ENCODE results near the gene SLC2A9.

SLC2A9 gene

GRCh38 chr4:9952415-9952950 is 68.8 kb downstream of the SLC2A9 start:
- DNase-seq = no peak

DNA sequence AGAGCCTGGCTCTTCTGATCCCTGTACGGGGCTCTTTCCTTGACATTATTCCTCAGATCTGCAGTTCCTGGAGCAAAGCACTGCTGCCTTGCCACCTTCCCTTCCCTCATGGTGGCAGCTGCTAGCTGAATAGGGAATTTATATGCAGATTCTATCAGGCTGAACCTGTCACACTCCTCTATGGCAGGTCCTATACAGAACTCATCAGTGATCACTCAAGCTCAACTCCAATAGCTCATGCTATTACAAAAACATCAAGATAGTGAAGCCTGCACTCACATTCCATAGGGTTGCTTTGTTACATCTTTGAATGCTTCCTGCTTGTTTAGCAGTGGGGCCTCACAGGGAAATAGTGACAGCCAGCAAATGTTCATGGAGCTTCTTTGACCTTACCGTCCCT is 71.7 kb downstream of the SLC2A9 start:
- no peak for DNase-seq

DNA sequence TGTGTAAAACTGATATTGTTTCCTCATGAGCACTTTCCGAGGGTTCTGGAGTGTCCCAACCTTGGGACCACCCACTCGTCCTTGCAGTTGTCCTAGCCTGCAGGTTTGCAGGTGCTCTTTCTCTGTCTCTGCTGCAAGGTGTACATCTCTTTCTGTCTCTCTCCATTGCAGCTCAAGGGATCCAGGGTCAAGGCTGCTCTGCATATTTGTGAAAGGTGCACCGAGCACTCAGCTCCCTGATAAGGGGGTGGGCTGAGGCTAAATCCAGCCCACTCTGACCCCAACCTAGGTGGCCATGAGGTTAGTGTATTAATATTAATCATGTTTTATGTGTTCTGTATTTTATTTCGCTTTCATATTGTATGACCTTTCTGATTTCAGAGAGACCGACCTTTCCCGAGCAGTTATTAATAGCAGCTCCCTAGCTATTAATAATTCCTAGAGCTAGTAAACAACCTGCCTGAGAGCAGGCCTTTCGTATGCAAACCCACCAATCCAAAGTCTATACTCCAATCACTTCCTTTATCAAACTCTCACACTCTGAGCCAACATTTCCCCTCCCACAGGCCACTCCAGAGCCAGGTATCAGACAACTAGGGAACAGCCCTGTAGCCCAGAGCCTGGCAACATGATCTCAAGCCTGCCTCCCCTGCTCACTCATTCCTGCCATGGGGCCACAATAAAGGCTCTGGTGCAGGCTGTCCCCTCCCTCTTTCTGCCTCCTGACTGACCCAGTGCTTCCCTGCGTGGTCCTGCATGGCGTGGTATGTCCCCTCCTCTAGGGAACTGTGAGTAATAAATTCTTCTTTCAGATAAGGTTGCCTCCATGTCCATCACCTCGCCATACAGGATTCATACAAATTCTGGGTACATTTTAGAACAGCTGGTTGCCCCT is 73.9 kb downstream of the SLC2A9 start:
- DNase-seq = no peak

DNA sequence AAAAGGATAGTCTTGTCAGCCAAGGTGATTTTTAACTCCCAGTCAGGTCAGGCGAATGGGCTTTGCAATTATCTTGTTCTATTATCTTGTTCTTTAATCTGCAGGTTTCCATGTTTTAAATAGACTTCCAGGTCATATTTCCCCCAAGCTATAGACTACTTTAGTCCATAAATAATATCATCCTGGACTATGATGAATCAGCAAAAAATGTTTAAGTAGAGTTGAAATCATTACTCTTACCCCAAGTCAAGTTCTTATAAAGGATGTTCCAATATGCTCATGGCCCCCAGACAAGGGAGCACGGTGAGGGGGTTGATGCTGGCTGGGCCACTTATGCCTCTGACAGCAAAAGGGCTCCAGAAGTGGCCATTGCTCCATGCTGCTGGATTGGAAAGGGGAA is 75.1 kb downstream of the SLC2A9 start:
- DNase-seq = no peak

DNA sequence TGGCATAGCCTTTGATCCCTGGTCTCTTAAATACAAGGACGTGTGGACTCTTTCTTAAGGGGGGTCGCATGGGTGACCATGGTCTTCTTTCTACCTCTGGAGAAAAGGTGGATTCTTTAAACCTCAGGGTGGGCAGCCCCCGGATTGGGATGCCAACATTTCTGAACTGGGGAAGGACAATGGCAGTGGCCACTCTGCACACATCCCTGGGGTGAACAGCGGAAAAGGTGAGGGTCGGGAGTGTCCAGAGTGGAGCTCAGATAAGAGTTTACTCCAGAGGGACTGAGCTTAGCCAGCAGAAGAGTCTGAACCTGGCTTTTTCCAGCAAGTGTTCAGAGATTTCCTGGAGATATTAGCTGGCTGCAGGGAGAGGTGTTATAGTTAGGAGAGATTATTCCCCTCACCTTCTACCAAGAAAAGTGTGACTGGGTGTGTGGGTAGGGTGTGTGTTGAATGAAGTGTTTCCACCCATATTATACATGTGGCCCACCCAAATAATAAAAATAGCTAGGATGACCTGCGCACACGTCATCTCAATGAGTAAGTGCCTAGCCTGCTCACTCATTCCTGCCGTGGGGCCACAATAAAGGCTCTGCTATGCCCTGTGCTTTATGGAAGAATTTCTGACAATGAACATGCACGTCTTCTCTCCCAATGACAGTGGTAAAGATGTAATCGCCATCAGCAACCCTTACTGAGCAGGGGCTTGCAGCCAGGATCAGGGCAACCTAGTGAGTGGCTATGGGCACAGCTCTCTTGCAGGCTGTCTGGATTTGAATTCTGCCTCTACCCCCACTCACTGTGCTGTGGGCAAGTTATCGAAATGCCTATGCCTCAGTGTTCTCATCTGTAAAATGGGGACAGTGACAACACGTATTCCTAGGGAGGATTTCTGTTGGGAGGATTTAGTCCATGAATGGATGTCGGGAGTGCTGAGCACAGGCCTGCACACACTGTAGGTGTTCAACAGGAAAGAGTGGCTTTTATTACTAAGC is 76.6 kb downstream of the SLC2A9 start:
- no peak for DNase-seq

- DNase-seq = no peak
Measured at GRCh38 chr4:9943761-9944160, 77.5 kb downstream of the SLC2A9 start.

DNA sequence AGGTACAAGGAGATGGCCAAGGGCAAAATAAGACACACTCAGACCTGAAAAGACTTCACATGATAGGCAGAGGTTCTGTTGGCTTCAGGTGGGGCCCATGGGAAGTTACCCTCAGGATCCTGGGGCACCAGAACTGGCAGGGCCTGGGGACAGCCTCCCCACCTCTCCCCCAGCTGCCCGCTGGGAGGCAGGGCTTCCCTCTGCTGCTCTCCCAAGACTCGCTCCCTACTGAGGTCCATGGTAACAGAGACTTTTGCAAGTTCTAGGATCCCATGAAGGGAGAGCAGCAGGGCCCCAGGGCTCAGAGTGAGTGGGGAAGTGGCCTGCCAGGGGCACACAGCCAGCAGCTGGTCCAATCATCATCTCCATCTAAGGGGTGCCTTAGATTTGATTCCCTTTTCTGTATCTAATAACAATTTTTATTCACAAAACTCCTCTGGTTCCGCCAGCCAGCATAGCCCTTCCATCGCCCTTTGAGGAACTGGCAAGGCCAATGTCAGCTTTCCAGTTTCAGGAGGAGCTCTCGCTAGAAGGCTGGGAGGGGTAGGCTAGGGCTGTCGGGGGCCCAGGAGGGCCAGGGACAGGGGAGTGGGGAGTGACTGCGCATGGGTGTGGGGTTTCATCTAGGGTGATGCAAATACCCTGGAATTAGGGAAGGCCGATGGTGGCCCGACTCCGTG is 78.2 kb downstream of the SLC2A9 start:
- no peak for DNase-seq

DNA sequence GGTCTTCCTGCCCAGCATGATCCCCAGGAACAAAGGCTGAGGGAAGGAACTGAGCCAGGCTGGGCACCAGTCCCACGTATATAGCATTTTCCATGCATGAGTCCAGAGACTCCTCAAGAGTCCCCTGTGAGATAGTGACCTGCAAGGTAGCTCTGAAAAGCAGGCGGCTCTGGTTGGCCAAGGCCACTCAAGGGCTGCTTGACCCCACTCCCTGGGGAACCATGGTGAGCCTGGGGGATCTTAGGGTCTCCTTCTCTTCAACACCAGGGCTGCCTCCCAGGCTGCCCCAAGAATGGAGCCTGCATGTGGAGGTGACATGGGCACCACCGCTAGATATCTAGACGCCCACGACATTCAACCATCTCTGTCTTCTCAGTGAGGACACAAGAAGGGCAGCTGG is 79.2 kb downstream of the SLC2A9 start:
- DNase-seq = no peak

- DNase-seq = no peak
Measured at GRCh38 chr4:9940041-9940440, 81.3 kb downstream of the SLC2A9 start.

- no peak for DNase-seq
Measured at GRCh38 chr4:9938933-9939332, 82.4 kb downstream of the SLC2A9 start.

DNA sequence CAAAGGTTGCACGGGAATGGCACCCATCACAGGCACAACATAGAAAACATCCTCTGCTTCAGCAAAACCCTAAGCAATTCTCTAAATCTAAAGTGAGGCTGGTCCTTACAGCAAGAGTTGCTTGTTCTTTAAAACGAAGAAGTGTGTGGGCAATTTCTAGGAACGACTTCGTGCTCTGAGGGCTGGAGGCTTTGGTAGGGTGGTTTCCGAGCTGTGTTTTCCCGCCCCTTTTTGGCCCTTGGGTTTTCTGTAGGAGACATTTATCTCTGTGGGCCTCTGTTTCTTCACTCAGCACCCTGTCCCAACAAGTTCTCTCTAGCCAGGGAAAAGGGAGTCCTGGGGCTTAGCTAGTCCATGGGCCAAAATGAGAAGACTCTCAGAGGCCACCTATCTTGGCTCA is 84.2 kb downstream of the SLC2A9 start:
- DNase-seq = no peak

GRCh38 chr4:9936129-9936644 is 85.1 kb downstream of the SLC2A9 start:
- no peak for DNase-seq

DNA sequence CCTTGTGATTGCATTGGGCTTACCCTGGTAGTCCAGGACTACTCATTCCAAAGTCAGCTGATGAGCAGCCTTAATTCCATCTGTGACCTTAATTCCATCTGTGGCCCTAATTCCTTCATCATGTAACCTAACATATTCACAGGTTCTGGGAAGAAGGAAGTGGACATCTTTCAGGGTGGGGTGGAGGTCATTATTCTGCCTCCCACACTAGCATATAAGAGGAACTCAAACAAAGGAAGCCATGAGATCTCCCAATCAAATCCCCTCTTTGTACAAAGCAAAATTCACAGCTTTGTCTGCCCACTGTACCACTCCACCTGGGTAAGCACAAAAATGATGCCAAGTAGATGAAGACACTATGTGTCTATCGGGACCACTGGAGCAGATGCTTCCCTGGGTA is 87.3 kb downstream of the SLC2A9 start:
- no peak for DNase-seq

- DNase-seq = no peak
Measured at GRCh38 chr4:9933184-9933583, 88.1 kb downstream of the SLC2A9 start.

DNA sequence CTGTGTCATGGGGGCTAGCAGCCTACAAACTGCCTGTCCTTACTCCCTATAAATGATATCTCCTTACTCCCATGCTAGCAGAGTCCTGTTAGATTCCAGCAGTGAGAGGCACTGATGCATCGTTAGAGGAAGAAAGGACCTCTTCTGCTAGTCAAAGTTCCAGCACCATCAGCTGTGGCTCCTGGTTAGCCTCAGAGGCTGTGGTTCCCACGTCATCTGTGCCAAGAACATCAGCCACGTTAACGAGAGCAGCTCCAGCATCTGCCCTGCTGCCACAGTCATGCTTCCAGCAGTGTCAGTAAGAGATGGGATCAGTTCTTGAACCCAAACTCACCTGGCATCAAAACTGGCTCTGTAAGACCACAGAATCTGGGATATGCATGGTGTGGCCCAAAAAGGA is 88.5 kb downstream of the SLC2A9 start:
- DNase-seq = no peak

DNA sequence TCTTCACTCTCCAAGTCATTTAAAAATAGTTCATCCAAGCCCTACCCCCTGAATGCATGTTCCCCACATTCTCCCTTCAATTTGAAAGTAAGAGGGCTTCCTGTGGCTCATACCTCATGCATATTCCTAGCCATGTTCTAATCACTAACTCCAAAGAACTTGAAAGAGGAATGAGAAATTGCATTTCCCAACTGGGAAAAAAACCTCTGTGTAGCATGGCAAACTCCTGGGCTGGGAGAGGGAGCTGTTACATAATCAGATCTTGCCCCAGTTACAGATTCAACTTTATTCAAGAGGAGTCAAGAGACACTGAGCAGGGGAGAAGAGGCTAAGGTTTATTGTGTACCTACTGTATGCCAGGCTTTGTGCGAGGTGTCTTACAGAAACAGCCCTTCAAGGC is 90.2 kb downstream of the SLC2A9 start:
- no peak for DNase-seq

- no peak for DNase-seq
Measured at GRCh38 chr4:9929111-9929510, 92.2 kb downstream of the SLC2A9 start.

GRCh38 chr4:9927341-9928007 is 93.8 kb downstream of the SLC2A9 start:
- no peak for DNase-seq

GRCh38 chr4:9926586-9926985 is 94.7 kb downstream of the SLC2A9 start:
- no peak for DNase-seq

GRCh38 chr4:9925750-9926439 is 95.4 kb downstream of the SLC2A9 start:
- no peak for DNase-seq

DNA sequence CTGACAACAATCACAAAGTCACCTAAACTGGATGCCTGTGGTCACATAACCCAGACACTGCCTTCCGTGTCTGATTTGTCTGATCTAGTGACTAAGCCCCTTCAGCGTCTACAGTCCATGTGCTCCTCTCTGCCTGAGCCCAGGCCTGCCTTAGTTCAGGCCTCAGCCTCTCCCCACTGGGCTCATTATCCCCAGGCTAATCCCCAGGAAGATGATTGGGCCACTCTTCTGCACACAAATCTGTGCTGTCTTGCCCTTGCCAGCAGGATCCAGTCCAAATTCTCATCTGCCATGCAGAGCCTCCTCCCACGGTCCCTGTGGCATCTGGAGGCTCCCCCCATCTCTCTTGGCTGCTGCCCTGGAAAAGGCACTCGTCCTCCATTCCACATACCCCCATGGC is 96.5 kb downstream of the SLC2A9 start:
- DNase-seq = no peak
